GM12892 (cell line): ENCODE results near the gene CBL.

Experiments used
- POLR2A ChIP-seq: IDR thresholded peaks from 2 replicates; pipeline ENCODE4 v1.6.1; 2011; ENCODE audit warnings: low read depth, low read length, control low read depth
- POLR2AphosphoS5 ChIP-seq: IDR thresholded peaks from 2 replicates; pipeline ENCODE4 v1.6.1; 2011; ENCODE audit warnings: low read depth, low read length, control low read depth
- TAF1 ChIP-seq: IDR thresholded peaks from 2 replicates; pipeline ENCODE4 v1.6.1; 2011; ENCODE audit warnings: low read depth, mild to moderate bottlenecking, control low read depth, low read length, borderline replicate concordance

DNA sequence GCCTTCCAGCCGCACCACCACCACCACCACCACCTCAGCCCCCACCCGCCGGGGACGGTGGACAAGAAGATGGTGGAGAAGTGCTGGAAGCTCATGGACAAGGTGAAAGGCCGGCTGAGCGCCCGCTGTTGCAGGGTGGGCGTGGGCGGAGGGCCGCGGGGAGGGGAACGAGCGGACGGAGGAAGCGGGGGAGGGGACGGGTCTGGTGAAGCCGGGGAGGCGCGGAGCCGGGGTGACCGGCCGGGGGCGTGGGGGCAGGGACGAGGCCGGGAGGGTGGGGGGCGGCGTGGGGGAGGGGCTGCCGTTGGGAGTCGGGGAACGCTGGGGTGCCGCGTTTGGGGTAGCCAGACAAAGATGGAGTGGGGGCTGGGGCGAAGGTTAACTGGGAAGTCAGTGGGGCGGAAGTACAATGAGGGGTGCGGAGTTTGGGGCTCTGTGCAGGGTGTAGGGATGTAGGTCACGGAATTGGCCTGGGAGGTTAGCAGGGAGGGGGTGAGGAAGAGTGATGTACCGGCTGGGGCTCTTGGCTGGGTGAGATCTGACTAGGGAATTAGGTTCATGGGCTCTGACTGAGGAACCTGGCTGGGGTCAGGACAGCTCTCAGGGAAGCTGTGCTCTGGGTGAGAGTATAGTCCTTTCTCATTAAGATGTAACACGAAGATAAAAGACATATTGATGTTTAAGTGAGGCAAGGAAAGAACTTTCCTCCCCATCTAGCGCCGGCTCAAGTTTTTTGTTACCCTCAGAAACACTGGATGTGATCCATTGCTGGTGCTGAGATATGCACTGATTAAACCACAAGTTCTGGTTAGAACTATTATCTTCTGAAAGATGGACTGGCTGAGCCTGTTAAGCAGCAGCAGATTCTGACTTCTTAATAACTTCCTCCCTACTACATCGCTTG lies 624 bp downstream of the CBL start:
- TF ChIP-seq POLR2A (no peak), POLR2AphosphoS5 (no peak), TAF1 (no peak)
